Activated CD4-positive, alpha-beta T cell treated with anti-CD3 and anti-CD28 coated beads, Interleukin-2, amount 10 ng/mL, durations not matched to agents 24 days and 14 days (primary cell): ENCODE data around the gene MEN1. TPM values are rescaled to one million over a fixed set of nuclear protein-coding genes. Genes with fewer than 3 reads are reported as not detected.
"Not testable (repeated sequence)": the region's sequence is repeated elsewhere in the genome, so short reads cannot be mapped to it uniquely, and the experiment has no call there.

Experiments
- DNase-seq: peaks from one replicate; pipeline ENCODE4 v3.0.0; 2022
- H3K27ac Mint-ChIP-seq: one replicate; pipeline ENCODE4 v1.8.0; 2022; ENCODE audit warnings: mild to moderate bottlenecking, mixed read lengths
- H3K27me3 Mint-ChIP-seq: one replicate; pipeline ENCODE4 v1.8.0; 2022; ENCODE audit warnings: mixed read lengths
- H3K36me3 Mint-ChIP-seq: one replicate; pipeline ENCODE4 v1.8.0; 2022; ENCODE audit warnings: low read depth, mild to moderate bottlenecking, mixed read lengths
- H3K4me1 Mint-ChIP-seq: one replicate; pipeline ENCODE4 v1.8.0; 2021; ENCODE audit warnings: mixed read lengths
- H3K4me3 Mint-ChIP-seq: one replicate; pipeline ENCODE4 v1.8.0; 2022; ENCODE audit warnings: mild to moderate bottlenecking, moderate library complexity, mixed read lengths
- H3K9me3 Mint-ChIP-seq: one replicate; pipeline ENCODE4 v1.8.0; 2021; ENCODE audit warnings: mixed read lengths
- intact Hi-C: fragments of 100-400 bp; cut with micrococcal nuclease; formaldehyde crosslinking; loops from one replicate; pipeline ENCODE4 v1.15.1; 2023
- total RNA-seq: library from RNA; stranded (reverse); gene quantifications from 2 replicates; pipeline ENCODE4 v1.2.3, GENCODE V29; 2022

The MEN1 gene
- total RNA-seq, 1 donor from 2014 or later: 36.7 TPM

- Mint-ChIP-seq H3K27ac (peak overlapping the region; percentile 87), H3K4me3 (peak overlapping the region; percentile 73), H3K36me3 (peaks cover 34% of the 10 kb centered on the region), H3K4me1 (peaks cover 67% of the 10 kb centered on the region), H3K27me3 (no peaks in the 10 kb centered on the region), H3K9me3 (no peaks in the 10 kb centered on the region)
- DNase-seq: peak; percentile 87
- intact Hi-C loops: loop anchor here (1.0 to 2.0 kb wide), 3 partner anchors 8 to 28 kb away; partner anchors contain the start of gene EHD1
Measured at GRCh38 chr11:64850979-64851567, 40.7 kb upstream of the MEN1 start.

DNA sequence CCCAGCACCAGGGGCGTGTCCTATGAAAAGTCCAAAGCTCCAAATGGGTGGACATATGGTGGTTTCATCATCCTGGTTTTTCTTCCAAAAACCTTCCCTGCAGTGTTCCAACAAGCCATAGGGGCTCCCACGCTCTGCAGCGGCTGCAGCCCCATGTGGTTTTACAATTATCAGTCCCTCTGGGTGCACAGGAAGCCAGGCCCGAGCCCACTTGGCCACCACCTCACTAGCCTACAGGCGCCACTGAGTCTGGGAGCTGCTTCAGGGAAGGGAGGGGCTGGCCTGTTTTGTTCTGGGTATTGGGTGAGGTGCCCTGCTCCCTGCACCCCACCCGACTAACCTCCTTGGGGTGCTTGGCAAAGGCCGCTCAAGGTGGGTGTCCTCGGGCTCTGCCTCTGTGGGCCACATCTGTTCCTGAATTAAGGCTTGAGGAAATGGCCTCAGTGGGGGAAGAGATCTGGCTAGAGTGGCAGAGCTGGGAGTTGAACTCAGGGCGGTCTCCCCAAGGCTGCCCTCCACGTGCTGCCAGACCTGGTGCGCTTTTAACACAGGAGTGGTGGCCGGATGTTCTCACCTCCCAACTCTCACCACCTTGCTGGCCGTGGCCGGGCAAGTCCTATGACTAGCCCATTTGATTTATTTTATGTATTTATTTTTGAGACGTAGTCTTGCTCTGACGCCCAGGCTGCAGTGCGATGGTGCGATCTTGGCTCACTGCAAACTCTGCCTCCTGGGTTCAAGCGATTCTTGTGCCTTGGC is 39.4 kb upstream of the MEN1 start:
- H3K36me3 Mint-ChIP-seq: peaks cover 23% of the 10 kb centered on the region
- peak overlapping the region; percentile 20 for H3K27ac Mint-ChIP-seq
- H3K27me3 Mint-ChIP-seq: no peaks in the 10 kb centered on the region
- H3K4me3 Mint-ChIP-seq: no peak overlapping the region
- DNase-seq: no peak
- intact Hi-C loops: loop anchor here (2.0 kb wide), 2 partner anchors 15 to 29 kb away; partner anchors contain the start of gene EHD1
- H3K9me3 Mint-ChIP-seq: no peaks in the 10 kb centered on the region
- peaks cover 59% of the 10 kb centered on the region for H3K4me1 Mint-ChIP-seq

- Mint-ChIP-seq H3K4me1 (peaks cover 55% of the 10 kb centered on the region), H3K27ac (peak overlapping the region; percentile 58), H3K27me3 (no peaks in the 10 kb centered on the region), H3K4me3 (no peak overlapping the region), H3K9me3 (no peaks in the 10 kb centered on the region), H3K36me3 (peaks cover 15% of the 10 kb centered on the region)
- DNase-seq: no peak
- intact Hi-C loops: no loop called here
Measured at GRCh38 chr11:64848826-64849597, 38.7 kb upstream of the MEN1 start.

GRCh38 chr11:64848214-64848825 is 38.0 kb upstream of the MEN1 start:
- Mint-ChIP-seq H3K4me3 (no peak overlapping the region), H3K27me3 (no peaks in the 10 kb centered on the region), H3K9me3 (no peaks in the 10 kb centered on the region), H3K36me3 (peaks cover 10% of the 10 kb centered on the region), H3K27ac (peak overlapping the region; percentile 65), H3K4me1 (peaks cover 56% of the 10 kb centered on the region)
- DNase-seq: no peak
- intact Hi-C loops: no loop called here

- H3K4me1 Mint-ChIP-seq: peaks cover 46% of the 10 kb centered on the region
- no peak overlapping the region for H3K27ac Mint-ChIP-seq
- H3K36me3 Mint-ChIP-seq: peaks cover 3% of the 10 kb centered on the region
Measured at GRCh38 chr11:64846998-64847666, 36.8 kb upstream of the MEN1 start.

DNA sequence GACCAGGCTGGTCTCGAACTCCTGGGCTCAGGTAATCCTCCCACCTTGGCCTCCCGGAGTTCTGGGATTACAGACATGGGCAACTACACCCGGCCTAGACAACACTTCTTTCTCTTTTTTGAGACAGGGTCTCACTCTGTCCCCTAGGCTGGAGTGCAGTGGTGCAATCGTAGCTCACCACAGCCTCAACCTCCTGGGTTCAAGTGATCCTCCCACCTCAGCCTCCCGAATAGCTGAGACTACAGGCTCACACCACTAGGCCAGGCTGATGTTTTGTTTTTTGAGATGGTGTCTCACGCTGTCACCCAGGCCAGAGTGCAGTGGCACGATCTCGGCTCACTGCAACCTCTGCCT is 35.4 kb upstream of the MEN1 start:
- not testable (repeated sequence) for DNase-seq, H3K9me3 Mint-ChIP-seq, H3K4me3 Mint-ChIP-seq, H3K36me3 Mint-ChIP-seq, H3K27me3 Mint-ChIP-seq
- intact Hi-C loops: loop anchor here (2.0 kb wide), 1 partner anchor 169 kb away; the partner anchor contains the start of gene ARL2
- Mint-ChIP-seq H3K27ac (peak overlapping the region; percentile 56), H3K4me1 (peaks cover 33% of the 10 kb centered on the region)

More at GRCh38 chr11:64846998-64847666, 36.8 kb upstream of the MEN1 start:
- H3K27me3 Mint-ChIP-seq: peaks cover 2% of the 10 kb centered on the region
- intact Hi-C loops: loop anchor here (1.0 to 2.0 kb wide), 4 partner anchors 41 to 270 kb away; partner anchors contain the start of genes ARL2 and ZNHIT2
- H3K9me3 Mint-ChIP-seq: no peaks in the 10 kb centered on the region
- no peak overlapping the region for H3K4me3 Mint-ChIP-seq
- DNase-seq: peak; percentile 97

DNA sequence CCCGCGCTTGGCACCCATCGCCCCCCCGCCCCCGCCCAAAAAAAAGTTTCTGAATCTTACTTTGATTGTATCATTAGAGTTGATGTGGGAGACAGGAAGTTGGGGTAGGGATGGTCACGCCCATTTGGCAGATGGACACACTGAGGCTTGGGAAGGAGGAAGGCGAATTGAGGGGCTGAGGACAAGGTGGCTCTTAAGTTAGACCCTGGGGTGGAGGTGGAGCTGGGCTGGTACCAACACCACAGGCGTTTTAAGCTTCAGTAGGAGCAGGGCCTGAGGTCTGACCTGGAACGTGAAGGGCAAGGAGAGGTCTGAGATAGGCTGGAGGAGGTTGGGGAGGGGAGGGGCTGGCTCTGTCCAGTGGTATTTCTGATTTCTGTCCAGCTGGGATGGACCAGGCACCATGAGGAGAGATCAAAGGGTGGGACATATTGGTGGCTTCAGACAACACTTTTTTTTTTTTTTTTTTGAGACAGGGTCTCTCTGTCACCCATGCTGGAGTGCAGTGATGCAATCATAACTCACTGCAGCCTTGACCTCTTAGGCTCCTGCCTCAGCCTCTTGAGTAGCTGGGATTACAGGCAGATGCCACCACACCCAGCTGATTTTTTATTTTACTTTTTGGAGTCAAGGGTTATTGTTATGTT is 34.9 kb upstream of the MEN1 start:
- Mint-ChIP-seq H3K4me3 (peak overlapping the region; percentile 66), H3K27me3 (peaks cover 2% of the 10 kb centered on the region), H3K4me1 (peaks cover 31% of the 10 kb centered on the region), H3K9me3 (no peaks in the 10 kb centered on the region), H3K36me3 (no peaks in the 10 kb centered on the region), H3K27ac (no peak overlapping the region)
- no peak for DNase-seq
- intact Hi-C loops: no loop called here

DNA sequence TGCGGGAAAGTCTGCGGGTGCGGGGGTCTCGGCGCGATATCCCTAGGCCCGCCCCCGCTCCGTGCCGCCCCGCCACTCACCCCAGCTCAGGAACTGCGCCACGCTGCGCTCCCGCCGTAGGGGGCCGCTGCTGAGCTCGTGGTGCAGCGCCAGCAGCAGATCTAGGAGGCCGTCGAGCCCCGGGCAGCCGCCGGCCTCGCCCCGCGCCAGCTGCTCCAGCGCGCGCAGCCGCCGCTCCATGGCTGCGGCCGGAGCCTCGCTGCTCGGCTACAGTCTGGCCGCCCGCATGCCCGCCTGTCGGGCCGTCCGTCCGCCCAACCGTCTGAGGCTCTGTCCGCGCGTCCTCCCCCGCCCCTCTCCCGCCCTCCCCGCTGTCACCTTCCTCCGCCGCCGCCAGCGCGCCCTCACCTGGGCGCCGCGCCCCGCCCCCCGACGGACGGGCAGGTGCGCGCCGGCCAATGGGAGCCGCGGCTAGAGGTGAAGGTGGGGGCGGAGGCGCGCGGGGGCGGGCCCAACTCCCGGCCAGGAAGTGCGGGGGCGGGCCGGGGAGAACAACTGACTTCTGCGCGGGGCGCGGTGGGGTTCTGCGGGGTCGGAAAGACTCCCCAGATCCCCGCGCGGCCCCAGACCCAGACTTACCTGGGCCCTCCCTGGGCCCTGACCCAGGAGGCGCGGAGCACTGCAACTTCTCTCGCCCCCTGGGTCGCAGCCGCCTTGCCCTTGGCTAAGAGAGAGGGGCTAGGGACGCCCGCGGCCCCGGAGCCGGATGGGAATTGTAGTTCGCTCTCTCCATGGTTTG is 34.2 kb upstream of the MEN1 start, which contains the start of gene CDC42BPG:
Gene CDC42BPG, minus strand, starts transcription at position 324 of the 799 bp plus-strand sequence. Its CDS starts 84 bp downstream, at position 240.
- intact Hi-C loops: no loop called here
- peaks cover 2% of the 10 kb centered on the region for H3K27me3 Mint-ChIP-seq

GRCh38 chr11:64843686-64844329 is 33.5 kb upstream of the MEN1 start:
- H3K4me3 Mint-ChIP-seq: peak overlapping the region; percentile 73
- no peaks in the 10 kb centered on the region for H3K9me3 Mint-ChIP-seq
- H3K4me1 Mint-ChIP-seq: peaks cover 24% of the 10 kb centered on the region
- no peak for DNase-seq
- no peaks in the 10 kb centered on the region for H3K36me3 Mint-ChIP-seq
- peaks cover 2% of the 10 kb centered on the region for H3K27me3 Mint-ChIP-seq
- no peak overlapping the region for H3K27ac Mint-ChIP-seq
- intact Hi-C loops: no loop called here

More for the DNA sequence above, 34.2 kb upstream of the MEN1 start, which contains the start of gene CDC42BPG:
- peak within 1 kb of the TSS; percentile 73 for H3K4me3 Mint-ChIP-seq
- H3K36me3 Mint-ChIP-seq: no peaks in the 10 kb centered on the region
- H3K4me1 Mint-ChIP-seq: peaks cover 29% of the 10 kb centered on the region
- DNase-seq: peak; percentile 91
- H3K27ac Mint-ChIP-seq: no peak within 1 kb of the TSS
- no peaks in the 10 kb centered on the region for H3K9me3 Mint-ChIP-seq

GRCh38 chr11:64842851-64843685 is 32.7 kb upstream of the MEN1 start:
- DNase-seq: no peak
- H3K4me3 Mint-ChIP-seq: peak overlapping the region; percentile 73
- H3K27me3 Mint-ChIP-seq: peaks cover 2% of the 10 kb centered on the region
- no peaks in the 10 kb centered on the region for H3K9me3 Mint-ChIP-seq
- H3K27ac Mint-ChIP-seq: peak overlapping the region; percentile 71
- H3K4me1 Mint-ChIP-seq: peaks cover 21% of the 10 kb centered on the region
- intact Hi-C loops: no loop called here
- H3K36me3 Mint-ChIP-seq: no peaks in the 10 kb centered on the region

DNA sequence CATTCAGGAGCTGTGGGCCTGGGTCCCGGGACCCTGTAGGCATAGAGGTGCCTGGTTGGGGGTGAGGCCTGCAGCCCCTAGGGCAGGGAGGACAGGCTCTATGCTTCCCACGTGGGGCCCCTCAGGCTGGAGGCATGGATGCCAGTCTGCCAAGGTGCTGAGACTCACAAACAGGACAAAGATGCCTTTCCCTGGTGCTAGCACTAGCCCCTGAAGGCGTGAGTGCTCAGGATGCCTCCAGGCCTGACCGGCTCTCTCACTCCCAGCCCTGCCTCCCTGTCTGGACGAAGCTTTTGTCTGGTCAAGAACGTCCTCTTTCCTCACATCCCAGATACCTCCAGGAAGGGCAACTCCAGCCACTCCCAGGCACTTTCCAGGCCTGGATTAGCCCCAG is 32.0 kb upstream of the MEN1 start:
- H3K36me3 Mint-ChIP-seq: no peaks in the 10 kb centered on the region
- DNase-seq: no peak
- intact Hi-C loops: no loop called here
- no peak overlapping the region for H3K27ac Mint-ChIP-seq
- H3K4me3 Mint-ChIP-seq: no peak overlapping the region
- peaks cover 2% of the 10 kb centered on the region for H3K27me3 Mint-ChIP-seq
- no peaks in the 10 kb centered on the region for H3K9me3 Mint-ChIP-seq
- peaks cover 18% of the 10 kb centered on the region for H3K4me1 Mint-ChIP-seq
